Epithelial cell of proximal tubule (primary cell): Measurements from ENCODE around the gene ADARB2. TPM values are rescaled to one million over a fixed set of nuclear protein-coding genes. Genes with fewer than 3 reads are reported as not detected.

Experiments used
- DNase-seq: peaks from one replicate; pipeline ENCODE4 v3.0.0-alpha.2; 2011; ENCODE audit warnings: low read depth
- H3K4me3 ChIP-seq: 2 replicates; pipeline ENCODE4 v1.5.1; 2011; ENCODE audit warnings: low read depth, mild to moderate bottlenecking, low read length
- total RNA-seq: library from RNA; depleted of rRNA; stranded (reverse); fragments of >200 nt; gene quantifications from 2 replicates; pipeline ENCODE4 v1.2.3, GENCODE V29; 2015
- TF ChIP-seq, protein P1 (sequence below): conservative IDR thresholded peaks from 2 replicates; pipeline ENCODE4 v1.5.1; 2012; ENCODE audit warnings: low read depth, mild to moderate bottlenecking, low read length

ADARB2 gene
- total RNA-seq, 1 donor from 2014 or later = 0.63 TPM

DNA sequence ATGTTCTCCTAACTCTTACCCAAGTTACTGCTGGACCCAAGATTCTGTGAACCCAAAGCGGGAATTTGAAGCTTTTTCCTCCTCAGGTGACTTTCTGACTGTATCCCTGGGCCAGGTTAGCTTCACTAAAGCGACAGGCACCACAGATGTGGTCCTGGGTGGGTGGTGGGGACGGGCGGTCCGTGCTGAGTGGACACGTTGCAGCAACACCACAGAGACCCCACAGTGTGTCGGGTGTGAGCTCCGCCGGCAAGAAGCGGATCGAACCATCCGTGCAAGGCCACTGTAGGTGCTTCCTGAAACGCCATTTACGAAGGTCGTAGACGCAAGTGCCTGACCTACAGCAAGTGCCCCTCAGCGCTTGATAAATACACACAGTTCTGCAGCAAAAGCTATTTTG, 325.9 kb downstream of the ADARB2 start:
- TF ChIP-seq, protein P1, sequence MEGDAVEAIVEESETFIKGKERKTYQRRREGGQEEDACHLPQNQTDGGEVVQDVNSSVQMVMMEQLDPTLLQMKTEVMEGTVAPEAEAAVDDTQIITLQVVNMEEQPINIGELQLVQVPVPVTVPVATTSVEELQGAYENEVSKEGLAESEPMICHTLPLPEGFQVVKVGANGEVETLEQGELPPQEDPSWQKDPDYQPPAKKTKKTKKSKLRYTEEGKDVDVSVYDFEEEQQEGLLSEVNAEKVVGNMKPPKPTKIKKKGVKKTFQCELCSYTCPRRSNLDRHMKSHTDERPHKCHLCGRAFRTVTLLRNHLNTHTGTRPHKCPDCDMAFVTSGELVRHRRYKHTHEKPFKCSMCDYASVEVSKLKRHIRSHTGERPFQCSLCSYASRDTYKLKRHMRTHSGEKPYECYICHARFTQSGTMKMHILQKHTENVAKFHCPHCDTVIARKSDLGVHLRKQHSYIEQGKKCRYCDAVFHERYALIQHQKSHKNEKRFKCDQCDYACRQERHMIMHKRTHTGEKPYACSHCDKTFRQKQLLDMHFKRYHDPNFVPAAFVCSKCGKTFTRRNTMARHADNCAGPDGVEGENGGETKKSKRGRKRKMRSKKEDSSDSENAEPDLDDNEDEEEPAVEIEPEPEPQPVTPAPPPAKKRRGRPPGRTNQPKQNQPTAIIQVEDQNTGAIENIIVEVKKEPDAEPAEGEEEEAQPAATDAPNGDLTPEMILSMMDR = no peak
- DNase-seq = no peak
- no peak overlapping the region for H3K4me3 ChIP-seq

DNA sequence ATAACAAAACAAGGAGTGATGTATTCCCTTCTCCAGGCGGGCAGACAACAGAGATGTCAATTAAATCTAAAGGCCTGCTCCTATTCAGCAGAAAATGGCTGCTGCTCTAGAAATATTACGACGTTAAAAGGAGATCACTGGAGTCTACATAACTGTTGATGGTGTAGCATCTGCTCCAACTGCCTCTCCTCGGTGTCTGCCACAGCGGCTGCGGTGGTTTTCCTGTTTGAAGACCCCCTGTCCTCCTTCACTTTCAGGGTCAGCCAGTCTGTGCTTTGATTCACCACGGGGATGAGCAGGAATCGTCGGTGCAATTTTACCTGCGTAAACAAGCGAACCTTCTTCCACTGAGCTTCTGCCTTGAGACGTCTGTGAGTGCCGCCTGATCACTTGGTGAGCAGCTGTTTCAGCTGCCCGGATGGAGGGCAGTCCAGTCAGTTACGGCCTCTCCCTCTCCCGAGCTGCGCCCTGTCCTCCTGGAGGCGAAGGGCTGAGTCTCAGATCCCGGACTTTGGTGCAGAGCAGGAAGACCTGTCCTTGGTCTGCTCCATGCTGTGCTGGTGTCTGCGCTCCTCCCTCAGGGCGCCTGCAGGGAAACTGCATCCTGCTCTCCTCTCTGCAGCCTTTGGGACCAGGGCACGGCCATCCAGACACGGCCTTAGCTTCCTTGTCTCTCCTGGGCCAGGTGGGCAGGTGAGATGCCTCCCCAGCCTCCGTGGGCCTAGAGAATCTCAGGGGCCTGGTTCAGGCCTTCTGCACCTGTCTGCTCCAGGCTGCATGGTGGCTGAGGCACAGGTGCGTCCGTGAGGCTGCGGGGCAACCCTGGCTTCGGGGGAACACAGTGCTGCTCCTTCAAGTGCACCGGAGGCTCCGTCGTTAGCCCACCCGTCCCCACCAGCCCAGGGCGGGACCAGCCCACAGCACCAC, 326.6 kb downstream of the ADARB2 start:
- DNase-seq = no peak
- H3K4me3 ChIP-seq = no peak overlapping the region
- TF ChIP-seq, protein P1 = no peak

DNA sequence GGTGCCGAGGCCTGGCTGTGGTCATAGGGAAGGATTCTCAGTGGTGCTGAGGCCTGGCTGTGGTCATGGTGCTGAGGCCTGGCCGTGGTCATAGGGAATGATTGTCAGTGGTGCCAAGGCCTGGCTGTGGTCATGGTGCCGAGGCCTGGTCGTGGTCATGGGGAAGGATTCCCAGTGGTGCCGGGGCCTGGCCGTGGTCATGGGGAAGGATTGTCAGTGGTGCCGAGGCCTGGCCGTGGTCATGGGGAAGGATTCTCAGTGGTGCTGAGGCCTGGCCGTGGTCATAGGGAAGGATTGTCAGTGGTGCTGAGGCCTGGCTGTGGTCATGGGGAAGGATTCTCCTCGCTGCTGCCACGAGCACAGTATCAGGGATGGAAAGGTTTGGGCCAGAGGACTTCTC, 327.3 kb downstream of the ADARB2 start:
- TF ChIP-seq, protein P1 = no peak
- no peak overlapping the region for H3K4me3 ChIP-seq
- no peak for DNase-seq

DNA sequence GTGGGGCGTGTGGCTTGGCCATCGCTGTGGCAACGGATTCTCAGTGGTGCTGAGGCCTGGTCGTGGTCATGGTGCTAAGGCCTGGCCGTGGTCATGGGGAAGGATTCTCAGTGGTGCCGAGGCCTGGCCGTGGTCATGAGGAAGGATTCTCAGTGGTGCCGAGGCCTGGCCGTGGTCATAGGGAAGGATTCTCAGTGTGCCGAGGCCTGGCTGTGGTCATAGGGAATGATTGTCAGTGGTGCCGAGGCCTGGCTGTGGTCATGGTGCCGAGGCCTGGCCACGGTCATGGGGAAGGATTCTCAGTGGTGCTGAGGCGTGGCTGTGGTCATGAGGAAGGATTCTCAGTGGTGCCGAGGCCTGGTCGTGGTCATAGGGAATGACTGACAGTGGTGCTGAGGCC, 327.9 kb downstream of the ADARB2 start:
- TF ChIP-seq, protein P1 = no peak
- DNase-seq = no peak
- H3K4me3 ChIP-seq = no peak overlapping the region

DNA sequence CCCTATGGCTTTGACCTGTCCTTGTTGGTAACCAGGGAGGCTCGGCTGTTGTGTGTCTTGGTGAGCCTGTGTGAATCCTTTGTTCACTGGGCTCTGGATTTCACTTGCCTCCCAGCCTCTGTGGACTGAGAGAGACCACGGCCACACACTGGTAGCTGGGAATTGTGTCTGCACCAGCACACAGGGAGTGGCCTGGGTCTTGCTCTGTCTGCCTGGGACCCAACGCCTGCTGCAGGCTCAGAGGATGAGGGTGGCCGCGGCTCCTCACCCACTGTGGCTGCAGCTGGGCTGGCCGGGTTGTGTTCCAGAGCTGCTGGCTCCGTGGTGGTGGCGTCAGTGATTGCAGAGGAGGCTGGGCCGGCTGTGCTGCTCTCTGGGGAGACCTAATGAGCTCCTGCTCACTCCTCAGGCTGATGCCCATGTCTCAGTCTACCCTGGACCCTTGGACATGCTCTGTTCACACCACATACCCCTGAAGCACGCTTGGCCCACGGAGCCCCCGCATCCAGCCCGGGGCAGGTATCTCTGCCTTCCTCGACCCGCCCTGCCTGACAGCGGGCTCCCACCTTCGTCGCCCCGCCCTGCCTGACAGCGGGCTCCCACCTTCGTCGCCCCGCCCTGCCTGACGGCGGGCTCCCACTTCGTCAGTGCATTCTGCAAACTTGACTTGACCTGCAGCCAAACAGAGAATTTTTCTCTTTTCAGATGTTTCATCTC, 328.5 kb downstream of the ADARB2 start:
- TF ChIP-seq, protein P1 = no peak

DNA sequence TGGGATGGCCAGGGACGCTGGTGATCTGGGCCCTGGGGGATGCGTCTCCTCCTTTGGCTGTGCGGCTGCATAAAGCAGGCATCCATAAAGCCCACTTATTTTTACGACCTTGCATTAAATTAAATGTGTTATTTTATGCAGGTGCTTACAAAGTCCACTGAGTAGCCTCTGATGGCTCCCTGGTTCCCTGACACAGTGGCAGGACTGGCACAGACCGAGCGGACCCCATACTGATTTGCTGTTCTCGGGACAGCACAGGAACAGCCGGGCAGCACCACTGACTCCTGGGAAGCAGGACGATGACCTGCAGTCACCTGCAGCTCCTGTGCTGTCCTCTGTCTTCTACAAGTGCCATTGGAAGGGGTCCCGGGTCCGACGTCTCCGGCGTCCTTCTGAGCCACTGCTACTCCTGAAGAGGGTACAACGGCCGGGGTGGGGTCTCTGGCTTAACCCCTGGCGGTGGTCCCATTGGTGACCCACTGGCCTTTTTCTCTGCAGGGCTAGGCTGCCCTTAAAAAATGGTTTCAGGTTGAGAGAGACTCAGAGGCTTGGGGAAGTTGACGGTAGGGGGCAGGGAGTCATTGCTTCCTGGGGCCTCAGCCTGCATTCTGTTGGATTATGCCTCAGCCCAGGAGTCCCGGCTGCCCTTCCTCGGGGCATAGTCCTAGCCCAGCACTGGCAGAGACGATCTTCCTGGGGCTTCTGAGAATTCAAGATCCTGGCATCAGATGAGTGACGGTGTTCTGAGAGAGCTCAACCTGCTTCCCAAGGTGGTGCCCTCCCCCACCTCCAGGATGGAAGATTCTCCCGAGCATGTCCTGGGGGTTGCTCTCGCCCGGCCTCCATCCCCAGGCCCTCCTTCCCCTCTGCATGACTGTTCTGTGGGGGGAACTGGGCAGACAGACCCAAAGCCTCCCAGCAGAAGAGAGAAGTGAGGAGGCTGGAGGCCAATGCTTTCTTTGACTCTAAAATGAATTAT, 330.1 kb downstream of the ADARB2 start:
- no peak for DNase-seq
- no peak overlapping the region for H3K4me3 ChIP-seq
- TF ChIP-seq, protein P1 = no peak

More for the DNA sequence above, 328.5 kb downstream of the ADARB2 start:
- DNase-seq = no peak
- no peak overlapping the region for H3K4me3 ChIP-seq
